Muscle layer of colon (tissue), 2 donors: ENCODE measurements around the gene CUEDC1.
A peak's percentile ranks its signal among the peaks of the same experiment; 100 is the strongest.
"Not testable (repeated sequence)": the region's sequence is repeated elsewhere in the genome, so short reads cannot be mapped to it uniquely, and the experiment has no call there.

Experiments
- H3K27ac ChIP-seq: one replicate; pipeline ENCODE4 v1.7.0; 2013; ENCODE audit warnings: low read depth, mild to moderate bottlenecking, low read length, moderate library complexity
- H3K27me3 ChIP-seq, 2 donors: one replicate each; pipeline ENCODE4 v1.7.0; 2013; ENCODE audit warnings: low read length in 2 of 2, mild to moderate bottlenecking in 2 of 2; ENCODE audit not compliant: insufficient read depth in 2 of 2, control insufficient read depth in 1 of 2
- H3K36me3 ChIP-seq: one replicate; pipeline ENCODE4 v1.7.0; 2013; ENCODE audit warnings: mild to moderate bottlenecking, low read length; ENCODE audit not compliant: insufficient read depth
- H3K4me1 ChIP-seq: one replicate; pipeline ENCODE4 v1.7.0; 2013; ENCODE audit warnings: mild to moderate bottlenecking, low read length; ENCODE audit not compliant: insufficient read depth
- H3K4me3 ChIP-seq, 2 donors: one replicate each; pipeline ENCODE4 v1.7.0; 2013; ENCODE audit warnings: low read length in 2 of 2, low read depth in 1 of 2, mild to moderate bottlenecking in 1 of 2, moderate library complexity in 1 of 2
- H3K9ac ChIP-seq: one replicate; pipeline ENCODE4 v1.7.0; 2013; ENCODE audit warnings: low read length
- H3K9me3 ChIP-seq: one replicate; pipeline ENCODE4 v1.7.0; 2013; ENCODE audit warnings: mild to moderate bottlenecking, low read length
- donor health status: abdominal sarcoma.
- donor health status: Adenocarcinoma of cecum.

CUEDC1 gene

GRCh38 chr17:57855391-57856035 is 99.7 kb downstream of the CUEDC1 start:
- H3K27me3 ChIP-seq = no peaks in the 10 kb centered on the region
- peaks cover 70% of the 10 kb centered on the region for H3K4me1 ChIP-seq
- H3K27ac ChIP-seq = peak overlapping the region; percentile 49
- H3K9ac ChIP-seq = peak overlapping the region; percentile 32
- H3K9me3 ChIP-seq = no peaks in the 10 kb centered on the region
- H3K4me3 ChIP-seq = no peak overlapping the region
- H3K36me3 ChIP-seq = no peaks in the 10 kb centered on the region

DNA sequence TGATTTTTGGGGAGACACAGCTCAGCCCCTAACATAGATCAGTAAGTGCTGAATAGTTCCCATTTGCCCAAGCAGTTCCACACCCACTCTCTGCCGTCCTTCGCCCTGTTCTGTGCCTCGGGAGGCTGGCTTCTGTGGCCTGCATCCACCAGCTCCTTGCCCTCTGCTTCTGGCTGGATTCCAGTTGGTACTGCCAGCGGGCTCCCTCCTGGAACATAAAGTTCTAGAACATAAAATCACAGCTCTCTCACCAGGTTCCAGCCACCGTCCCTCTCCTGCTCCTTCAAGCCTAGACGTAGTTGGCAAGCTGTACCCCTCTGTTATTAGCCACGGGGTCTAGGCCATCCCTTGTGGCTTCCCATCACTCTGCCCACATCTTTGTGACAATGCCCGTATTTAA is 101.5 kb downstream of the CUEDC1 start:
- H3K36me3 ChIP-seq = no peaks in the 10 kb centered on the region
- H3K4me1 ChIP-seq = peaks cover 60% of the 10 kb centered on the region
- no peaks in the 10 kb centered on the region for H3K27me3 ChIP-seq
- H3K9ac ChIP-seq = no peak overlapping the region
- peak overlapping the region; percentile 66 for H3K27ac ChIP-seq
- no peaks in the 10 kb centered on the region for H3K9me3 ChIP-seq
- no peak overlapping the region for H3K4me3 ChIP-seq

DNA sequence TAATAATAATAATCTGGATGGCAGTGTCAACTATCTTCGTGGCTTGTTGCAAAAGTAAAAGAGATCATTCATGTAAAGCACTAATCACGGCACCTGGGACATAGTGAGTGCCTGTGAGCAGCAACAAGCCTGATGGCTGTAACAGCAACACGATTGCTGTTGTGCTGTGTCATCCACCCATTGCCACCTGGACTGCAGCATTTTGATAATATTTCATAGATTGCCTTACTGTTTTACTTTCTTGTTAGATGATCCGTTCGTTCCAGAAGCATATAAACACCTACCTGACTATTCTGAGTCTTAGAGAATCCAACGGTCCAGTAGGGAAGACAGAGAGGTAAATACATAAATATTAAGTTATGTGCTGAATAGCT is 102.3 kb downstream of the CUEDC1 start:
- Histone ChIP-seq H3K9me3 (no peaks in the 10 kb centered on the region), H3K36me3 (no peaks in the 10 kb centered on the region), H3K4me1 (peaks cover 57% of the 10 kb centered on the region), H3K27ac (peak overlapping the region; percentile 35), H3K9ac (no peak overlapping the region), H3K4me3 (no peak overlapping the region), H3K27me3 (no peaks in the 10 kb centered on the region)

GRCh38 chr17:57852092-57852954 is 102.9 kb downstream of the CUEDC1 start:
- peak overlapping the region; percentile 92 for H3K27ac ChIP-seq
- no peaks in the 10 kb centered on the region for H3K27me3 ChIP-seq
- peak overlapping the region in 1 of 2 donors; percentile 24 for H3K4me3 ChIP-seq
- H3K9me3 ChIP-seq = no peaks in the 10 kb centered on the region
- H3K36me3 ChIP-seq = no peaks in the 10 kb centered on the region
- H3K9ac ChIP-seq = peak overlapping the region; percentile 68
- peaks cover 55% of the 10 kb centered on the region for H3K4me1 ChIP-seq

- peaks cover 47% of the 10 kb centered on the region for H3K4me1 ChIP-seq
- H3K27ac ChIP-seq = peak within 1 kb of the TSS; percentile 86
- no peaks in the 10 kb centered on the region for H3K9me3 ChIP-seq
- H3K9ac ChIP-seq = peak within 1 kb of the TSS; percentile 50
- no peaks in the 10 kb centered on the region for H3K27me3 ChIP-seq
- peak within 1 kb of the TSS; percentile 94 to 100 for H3K4me3 ChIP-seq
- peaks cover 5% of the 10 kb centered on the region for H3K36me3 ChIP-seq
Observed at GRCh38 chr17:57849874-57850754, 105.1 kb downstream of the CUEDC1 start, which contains the start of gene MRPS23. TSS of gene MRPS23 (minus strand) at chr17:57850044. CDS start at chr17:57850010, 34 bp downstream.

GRCh38 chr17:57849163-57849873 is 105.9 kb downstream of the CUEDC1 start:
- peaks cover 8% of the 10 kb centered on the region for H3K36me3 ChIP-seq

GRCh38 chr17:57846056-57846945 is 108.9 kb downstream of the CUEDC1 start:
- H3K9ac ChIP-seq, H3K27ac ChIP-seq: not testable (repeated sequence)

More at GRCh38 chr17:57849163-57849873, 105.9 kb downstream of the CUEDC1 start:
- Histone ChIP-seq H3K4me3 (peak overlapping the region; percentile 94 to 100), H3K9ac (peak overlapping the region; percentile 50), H3K4me1 (peaks cover 41% of the 10 kb centered on the region), H3K27me3 (no peaks in the 10 kb centered on the region), H3K9me3 (no peaks in the 10 kb centered on the region), H3K27ac (peak overlapping the region; percentile 83)

GRCh38 chr17:57842280-57842679 is 112.9 kb downstream of the CUEDC1 start:
- H3K4me1 ChIP-seq = no peaks in the 10 kb centered on the region

More at GRCh38 chr17:57846056-57846945, 108.9 kb downstream of the CUEDC1 start:
- H3K36me3 ChIP-seq, H3K4me3 ChIP-seq, H3K9me3 ChIP-seq, H3K27me3 ChIP-seq: not testable (repeated sequence)
- peaks cover 17% of the 10 kb centered on the region for H3K4me1 ChIP-seq

DNA sequence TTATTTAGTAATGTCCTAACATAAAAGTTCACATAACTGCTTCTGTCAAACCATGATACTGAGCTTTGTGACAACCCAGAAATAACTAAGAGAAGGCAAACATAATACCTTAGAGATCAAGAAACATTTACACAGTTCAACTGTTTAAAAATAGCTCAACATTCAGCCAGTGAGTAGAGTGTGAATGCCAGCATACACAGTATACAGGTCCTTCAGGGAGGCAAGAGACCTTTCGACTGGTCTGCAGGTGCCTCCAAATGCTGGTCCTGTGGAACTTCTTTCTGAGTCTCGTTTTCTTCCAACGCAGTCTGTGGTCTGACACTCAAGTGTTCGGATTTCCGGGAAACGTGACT is 115.7 kb downstream of the CUEDC1 start:
- Histone ChIP-seq H3K9me3 (no peaks in the 10 kb centered on the region), H3K27me3 (no peaks in the 10 kb centered on the region), H3K9ac (no peak overlapping the region), H3K27ac (no peak overlapping the region), H3K4me3 (no peak overlapping the region), H3K4me1 (no peaks in the 10 kb centered on the region), H3K36me3 (peaks cover 32% of the 10 kb centered on the region)

More at GRCh38 chr17:57842280-57842679, 112.9 kb downstream of the CUEDC1 start:
- H3K9ac ChIP-seq = no peak overlapping the region
- no peak overlapping the region for H3K27ac ChIP-seq
- peaks cover 35% of the 10 kb centered on the region for H3K36me3 ChIP-seq
- H3K4me3 ChIP-seq = no peak overlapping the region
- no peaks in the 10 kb centered on the region for H3K27me3 ChIP-seq
- H3K9me3 ChIP-seq = no peaks in the 10 kb centered on the region
